Iris pigment epithelial cell (primary cell): Measurements from ENCODE around the gene PCBP3.

Experiments
- DNase-seq: peaks from one replicate; pipeline ENCODE4 v3.0.0-alpha.2; 2011; ENCODE audit warnings: low read depth

The PCBP3 gene

DNA sequence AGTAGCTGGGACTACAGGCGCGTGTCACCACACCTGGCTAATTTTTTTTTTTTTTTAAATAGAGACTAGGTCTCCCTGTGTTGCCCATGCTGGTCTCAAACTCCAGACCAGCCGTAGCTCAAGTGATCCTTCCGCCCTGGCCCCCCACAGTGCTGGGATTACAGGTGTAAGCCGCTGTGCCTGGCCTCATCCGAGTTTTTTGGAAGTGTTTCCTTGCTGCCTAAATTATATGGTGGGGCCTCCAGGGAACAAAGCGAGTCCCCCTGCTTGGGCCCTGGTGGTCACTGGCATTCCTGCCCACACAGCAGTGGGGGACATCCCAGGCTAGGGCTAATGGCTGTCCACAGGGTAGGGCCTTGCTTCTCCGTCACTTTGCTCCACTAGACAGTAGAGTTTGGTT lies 143.8 kb downstream of the PCBP3 start:
- DNase-seq, result no peak

GRCh38 chr21:45788198-45788597 lies 144.7 kb downstream of the PCBP3 start:
- DNase-seq, result no peak

- DNase-seq, result no peak
Observed at GRCh38 chr21:45788637-45789506, 145.3 kb downstream of the PCBP3 start.

DNA sequence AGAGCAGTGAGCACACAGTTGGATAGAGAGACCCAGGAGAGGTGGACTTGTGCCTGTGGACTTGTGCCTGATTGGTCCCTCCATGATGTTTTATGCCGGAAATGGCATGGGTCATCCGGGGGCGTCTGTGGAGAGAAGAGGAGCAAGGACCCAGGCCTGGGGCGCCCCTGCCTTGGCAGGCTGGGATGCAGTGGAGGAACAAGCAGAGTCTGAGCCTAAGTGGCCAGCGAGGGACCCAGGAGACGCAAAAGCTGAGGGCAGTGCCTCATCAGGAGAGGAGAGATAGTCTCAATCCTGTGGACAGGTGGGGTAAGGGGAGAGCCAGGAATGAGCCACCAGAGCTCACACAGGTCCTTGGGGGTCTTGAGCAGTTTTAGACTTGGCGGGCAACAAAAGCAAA lies 146.9 kb downstream of the PCBP3 start:
- DNase-seq, result no peak

GRCh38 chr21:45791562-45792418 lies 148.3 kb downstream of the PCBP3 start:
- DNase-seq, result no peak

DNA sequence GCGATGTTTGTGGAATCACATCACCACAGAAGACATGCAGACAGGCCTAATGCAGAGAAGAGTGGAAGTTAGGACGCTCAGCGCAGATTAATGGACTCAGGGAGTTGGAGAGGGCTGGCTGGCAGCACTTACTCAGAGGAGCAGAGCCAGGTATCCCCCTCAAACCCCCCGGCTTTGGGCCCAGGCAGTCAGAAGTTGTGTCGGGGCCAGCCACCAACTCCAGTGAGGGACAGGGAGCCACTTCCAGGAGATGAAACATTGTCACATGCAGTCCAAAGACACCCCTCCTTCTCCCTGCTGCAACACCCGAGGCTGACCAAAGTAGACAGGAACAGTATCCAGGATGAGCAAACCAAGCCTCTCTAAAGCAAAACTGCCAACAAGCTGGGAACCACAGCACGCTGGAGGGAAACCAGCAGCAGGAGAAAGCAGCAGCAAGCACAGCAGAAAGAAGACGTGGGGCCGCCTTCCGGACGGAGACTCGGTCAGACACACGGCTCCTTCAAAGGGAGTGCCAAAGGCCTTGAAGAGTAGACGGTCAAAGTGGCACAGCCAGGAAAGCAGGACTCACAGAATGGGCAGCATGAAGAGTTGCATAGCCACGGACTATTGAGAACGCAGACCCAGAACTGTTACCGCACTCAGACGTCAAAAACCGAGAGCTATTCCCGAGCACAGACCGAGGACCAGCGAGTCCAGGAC lies 149.3 kb downstream of the PCBP3 start:
- no peak for DNase-seq

GRCh38 chr21:45794027-45794426 lies 150.5 kb downstream of the PCBP3 start:
- DNase-seq, result no peak

DNA sequence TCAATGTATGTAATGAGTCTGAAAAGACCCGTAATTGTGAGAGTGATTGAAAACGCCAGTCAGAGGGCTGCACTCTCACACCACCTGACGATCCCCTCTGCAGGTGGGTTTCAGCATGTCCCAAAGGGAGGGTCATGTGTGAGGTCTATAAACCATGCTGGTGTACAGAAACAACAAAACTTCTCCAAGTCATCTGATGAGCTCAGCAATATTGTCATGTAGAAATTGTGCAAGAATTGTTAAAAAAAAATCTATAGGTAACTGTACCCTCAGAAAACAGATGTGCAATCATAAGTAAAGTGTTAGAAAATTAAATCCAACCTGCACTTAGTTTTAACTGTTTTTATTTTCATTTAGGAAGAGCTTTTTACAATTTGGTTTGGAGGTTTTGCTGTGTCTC lies 152.5 kb downstream of the PCBP3 start:
- DNase-seq, result no peak

DNA sequence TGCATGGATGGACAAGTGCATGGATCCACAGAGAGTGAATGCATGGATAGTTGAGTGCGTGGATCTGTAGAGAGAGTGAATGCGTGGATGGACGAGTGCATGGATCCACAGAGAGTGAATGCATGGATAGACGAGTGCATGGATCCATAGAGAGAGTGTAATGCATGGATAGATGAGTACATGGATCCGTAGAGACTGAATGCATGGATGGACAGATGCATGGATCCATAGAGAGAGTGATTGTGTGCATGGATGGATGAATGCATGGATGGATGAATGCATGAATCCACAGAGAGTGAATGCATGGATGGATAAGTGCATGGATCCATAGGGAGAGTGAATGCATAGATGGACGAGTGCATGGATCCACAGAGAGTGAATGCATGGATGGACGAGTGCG lies 153.8 kb downstream of the PCBP3 start:
- no peak for DNase-seq

DNA sequence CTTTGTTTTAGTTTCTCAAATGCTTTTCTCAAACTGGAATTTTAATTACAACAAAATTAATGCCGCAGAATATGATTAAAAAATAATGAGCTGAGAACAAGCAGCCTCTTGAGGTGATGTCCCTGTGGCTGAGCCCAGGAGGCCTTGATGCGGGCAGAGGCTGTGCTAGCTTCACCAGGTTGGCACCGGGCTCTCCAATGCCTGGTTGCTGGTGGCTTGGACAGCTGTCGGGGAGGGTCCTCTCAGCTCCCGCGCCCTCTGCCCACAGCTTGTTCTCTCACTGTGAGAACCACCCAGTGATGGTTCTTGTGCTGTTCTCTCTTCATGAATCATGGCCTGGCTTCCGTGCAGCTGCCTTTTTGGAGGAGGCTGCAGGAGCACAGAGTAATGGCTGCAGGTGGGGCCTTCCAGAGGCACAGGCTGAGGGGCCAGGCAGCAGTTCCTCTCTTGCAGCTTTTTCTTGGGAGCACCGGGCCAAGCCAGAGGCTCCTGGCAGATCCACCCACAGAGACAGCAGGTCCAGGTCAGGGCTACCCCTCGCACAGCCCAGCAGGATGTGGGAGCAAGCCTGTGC lies 156.3 kb downstream of the PCBP3 start:
- DNase-seq, result no peak

DNA sequence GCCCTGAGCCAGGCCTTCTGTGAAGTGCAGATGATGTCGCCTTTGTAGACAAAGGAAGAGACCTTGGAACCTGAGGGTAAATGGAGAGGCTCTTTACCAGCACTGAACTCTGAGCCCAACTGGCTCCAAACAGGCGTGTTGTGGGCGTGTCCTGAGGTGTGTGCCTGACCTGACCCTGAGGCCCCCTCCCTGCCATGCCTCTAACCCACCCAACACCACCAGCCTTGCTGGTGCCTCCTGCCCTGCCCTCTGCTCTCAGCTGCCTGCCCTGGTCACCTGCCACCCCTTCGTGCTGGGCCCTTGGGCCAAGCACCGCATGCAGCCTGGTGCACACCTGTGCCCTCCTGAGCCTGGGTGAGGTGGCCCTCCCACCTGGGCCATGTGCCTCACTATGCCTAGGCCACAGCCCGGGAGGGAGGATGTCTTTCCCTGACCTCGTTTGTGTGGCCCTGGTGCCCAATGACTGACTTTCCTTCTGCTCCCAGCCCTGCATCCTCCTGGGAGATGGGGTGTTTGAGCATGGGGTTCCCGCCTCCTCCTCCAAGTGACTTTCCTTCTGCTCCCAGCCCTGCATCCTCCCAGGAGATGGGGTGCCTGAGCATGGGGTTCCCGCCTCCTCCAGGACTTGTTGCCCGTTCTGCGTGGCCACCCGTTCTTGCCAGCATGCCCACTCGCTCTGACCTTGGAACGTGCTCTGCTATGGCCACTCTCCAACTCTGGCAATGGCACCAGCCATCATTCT lies 157.0 kb downstream of the PCBP3 start:
- DNase-seq, result no peak

DNA sequence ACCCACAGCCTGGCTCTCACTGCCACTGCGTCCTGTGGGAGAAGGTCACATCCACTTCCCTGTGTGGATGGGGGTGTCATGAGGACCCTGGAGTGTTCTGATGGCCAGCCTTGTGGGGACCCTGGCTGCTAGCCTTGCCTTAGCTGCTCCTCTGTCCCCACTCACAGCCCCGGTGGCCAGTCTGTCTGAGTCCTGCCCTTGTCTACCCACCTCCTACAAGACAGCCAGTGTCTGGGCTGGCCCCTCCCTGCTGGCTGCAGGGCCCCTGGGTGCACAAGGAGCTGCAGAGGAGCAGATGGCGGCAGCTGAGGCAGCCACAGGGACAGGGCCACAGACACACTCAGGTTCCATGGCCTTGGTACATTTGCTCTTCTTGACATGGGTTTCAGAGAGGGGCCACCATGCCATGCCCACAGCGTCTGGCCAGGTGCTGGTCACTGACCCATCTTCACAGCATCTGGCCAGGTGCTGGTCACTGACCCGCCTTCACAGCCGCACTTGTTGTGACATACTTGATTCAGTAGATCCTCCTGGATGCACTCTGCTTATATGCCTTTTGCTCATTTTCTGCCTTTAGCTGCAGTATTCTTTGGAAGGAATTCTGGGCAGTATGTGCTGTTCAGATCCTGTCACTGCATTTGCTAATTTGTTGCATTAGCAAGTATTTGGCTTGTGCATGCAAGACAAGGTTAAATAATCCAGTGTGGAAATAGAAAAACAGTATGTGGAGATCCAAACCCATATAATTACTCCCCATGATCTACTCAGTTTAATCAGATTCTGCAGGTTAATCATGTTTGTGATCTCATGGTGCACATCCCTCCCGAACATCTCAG lies 157.8 kb downstream of the PCBP3 start:
- DNase-seq, result no peak

DNA sequence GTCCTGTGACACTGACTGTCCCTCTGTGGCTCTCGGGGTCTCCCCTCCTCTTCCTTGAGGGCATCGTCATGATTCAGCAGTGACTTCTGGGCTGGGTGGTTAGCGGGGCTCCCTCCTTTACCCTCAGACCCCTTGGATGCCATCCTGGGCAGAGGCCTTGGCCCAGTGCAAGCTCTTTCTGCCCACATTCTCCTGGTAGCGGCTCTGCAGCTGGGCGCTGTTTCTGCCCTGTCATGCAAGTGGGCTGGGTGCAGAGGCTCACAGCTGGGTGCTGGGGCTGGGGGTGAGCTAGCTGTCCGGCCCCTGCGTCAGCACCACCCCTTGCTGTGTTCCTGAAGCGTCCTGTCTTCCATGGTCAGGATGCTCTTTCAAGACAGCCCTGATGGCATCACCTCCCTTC lies 158.5 kb downstream of the PCBP3 start:
- no peak for DNase-seq

DNA sequence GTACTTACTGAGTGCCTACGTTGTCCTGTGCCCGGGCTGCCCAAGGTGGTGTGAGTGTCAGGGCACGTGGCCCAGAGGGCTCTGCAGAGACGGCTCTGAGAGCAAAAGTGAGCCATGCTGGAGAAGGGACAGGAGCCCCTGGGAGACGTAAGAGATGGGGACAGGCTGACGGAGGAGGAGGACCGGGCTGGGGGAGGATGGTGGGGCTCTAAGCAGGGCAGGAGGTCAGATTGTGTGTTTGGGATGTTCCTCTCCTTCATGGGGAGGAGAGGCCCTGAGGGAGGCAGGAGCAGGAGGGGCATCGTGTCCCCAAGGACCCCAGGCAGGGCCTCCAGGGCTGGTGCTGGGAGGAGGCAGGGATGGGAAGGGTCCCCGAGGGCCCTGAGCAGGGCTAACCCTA lies 158.9 kb downstream of the PCBP3 start:
- no peak for DNase-seq

GRCh38 chr21:45802956-45803617 lies 159.6 kb downstream of the PCBP3 start:
- no peak for DNase-seq

DNA sequence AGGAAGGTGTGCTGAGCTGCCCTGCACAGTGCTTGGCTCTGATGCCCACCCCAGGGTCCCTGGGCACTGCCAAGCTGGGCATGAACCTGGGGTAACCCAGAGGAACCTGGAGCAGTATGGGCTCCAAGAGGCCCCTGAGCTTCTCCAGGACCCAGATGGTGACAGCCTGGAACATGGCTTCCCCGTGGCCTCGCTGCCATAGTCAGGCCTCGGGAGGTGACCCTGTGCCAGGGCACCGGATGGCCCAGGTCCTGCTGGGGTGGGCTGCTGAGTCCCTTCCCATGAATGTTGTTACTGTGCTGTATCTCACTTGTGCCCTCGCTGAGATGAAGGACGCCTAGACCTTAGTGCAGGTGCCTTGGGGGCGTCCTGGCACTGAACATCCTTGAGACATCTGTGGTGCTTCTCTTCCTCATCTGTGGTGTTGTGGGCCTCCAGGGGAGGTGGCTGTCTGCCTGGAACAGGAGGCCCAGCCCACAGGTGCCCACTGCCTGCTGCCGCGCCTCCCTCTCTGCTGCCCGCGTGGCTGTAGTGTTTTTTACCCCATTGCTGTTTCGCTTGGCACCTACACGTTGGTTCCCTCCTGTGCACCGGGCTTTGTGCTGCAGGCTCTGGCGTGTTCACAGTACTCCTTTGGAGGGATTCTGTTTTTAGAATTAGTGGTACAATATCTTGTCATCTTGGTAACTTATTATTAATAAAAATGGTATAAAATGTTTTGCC lies 160.3 kb downstream of the PCBP3 start:
- DNase-seq, result no peak

DNA sequence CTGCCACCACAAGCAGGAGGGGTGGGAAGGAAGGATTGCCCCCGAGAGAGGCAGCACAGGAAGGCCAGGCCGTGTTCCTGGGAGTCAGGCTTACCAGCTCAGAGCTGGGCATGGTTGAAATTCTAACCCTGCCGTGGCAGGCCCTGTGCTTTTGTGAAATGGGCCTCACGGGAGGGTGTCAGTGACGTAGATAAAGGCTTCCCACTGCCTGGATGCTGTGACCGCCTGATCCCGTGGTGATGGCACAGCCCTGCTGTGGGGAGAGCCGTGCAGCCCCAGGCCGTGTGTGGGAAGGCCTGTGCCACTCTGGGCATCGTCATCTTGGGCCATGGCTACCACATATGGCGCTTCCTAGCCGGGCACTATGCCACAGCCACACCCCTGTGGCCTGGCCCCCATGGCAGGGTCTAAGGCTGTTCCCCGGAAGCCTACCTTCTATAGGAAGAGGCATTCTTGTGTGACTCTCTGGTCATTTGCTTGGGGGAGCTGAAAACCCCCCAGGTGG lies 161.3 kb downstream of the PCBP3 start:
- DNase-seq, result no peak

- DNase-seq, result no peak
Observed at GRCh38 chr21:45805321-45805720, 161.8 kb downstream of the PCBP3 start.

DNA sequence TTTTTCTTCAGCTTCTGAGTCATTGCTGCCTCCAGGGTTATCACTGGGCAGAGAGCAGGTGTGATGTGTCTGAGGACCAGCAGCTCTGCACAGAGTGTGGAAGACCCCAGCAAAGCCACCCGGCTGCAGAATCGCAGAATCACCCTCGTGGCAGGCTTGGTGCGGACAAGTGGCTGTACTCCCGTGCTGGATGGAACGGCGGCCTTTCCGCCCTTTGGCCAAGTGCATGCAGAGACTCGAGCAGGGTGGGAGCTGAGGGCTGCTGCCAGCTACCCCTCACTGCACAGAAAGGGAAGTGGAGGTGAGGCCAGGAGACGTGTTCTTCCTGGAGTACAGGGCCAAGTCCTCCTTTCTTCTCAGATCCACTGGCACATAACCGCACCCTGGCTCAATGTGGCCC lies 162.5 kb downstream of the PCBP3 start:
- DNase-seq, result no peak
